ENCODE measurements around the gene PLEK2.
"Not testable (repeated sequence)": the region's sequence is repeated elsewhere in the genome, so short reads cannot be mapped to it uniquely, and the experiment has no call there.

Gene PLEK2

DNA sequence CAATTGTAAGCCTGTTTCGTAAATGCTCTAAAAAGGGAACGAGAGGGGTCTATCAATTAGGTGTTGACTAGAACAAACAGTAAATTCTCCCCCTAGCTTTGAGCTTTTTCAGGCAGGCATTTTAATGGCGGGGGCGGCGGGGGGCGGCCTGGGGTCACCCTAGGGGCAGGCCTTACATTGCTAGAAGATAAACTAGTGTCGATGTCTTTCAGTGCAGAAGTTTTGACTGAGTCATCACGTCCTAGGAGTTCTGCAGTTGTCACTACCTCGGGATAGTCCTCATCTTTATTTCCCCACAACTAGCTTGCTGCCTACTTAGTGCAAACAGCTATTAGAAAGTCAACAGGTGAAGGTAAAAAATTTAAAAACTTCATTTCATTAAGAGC is 54.0 kb downstream of the PLEK2 start:
- DNase-seq: no peak

DNA sequence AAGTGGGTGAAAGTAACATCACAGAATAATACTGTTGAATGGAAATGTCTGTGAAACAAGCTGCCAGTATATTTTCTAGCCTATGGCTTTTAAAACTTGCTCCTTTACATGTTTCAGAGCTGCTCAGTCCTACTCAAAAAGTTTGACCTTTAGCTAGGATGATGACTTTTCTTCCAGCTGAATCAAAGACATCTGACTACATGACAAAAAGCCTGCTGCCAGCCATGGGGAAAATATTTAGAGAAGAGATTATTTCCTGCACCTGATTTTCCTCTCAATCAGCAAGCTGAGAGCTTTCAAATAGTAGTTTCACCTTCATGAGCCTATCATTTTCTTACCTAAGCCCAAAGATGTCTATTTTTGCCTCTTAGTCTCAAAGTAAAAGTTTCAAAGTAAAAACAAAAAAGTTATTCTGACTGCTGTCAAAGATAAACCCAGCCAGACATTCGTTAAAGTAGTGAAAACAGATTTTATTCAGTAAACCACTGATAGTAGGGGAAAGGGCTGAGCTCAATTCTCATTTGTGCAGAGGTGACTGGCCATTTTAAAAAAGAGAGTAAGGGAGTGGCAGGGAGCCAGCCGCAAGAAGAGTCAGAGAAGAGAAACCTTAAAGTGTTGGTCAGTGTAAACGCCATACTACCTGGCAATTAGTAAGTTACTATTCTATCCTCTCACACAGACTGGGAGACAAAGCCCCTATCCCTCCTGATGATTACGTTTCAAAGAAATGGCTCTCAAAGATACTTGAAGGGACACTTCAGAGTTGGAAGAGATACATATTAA is 54.6 kb downstream of the PLEK2 start:
- no peak for DNase-seq

DNA sequence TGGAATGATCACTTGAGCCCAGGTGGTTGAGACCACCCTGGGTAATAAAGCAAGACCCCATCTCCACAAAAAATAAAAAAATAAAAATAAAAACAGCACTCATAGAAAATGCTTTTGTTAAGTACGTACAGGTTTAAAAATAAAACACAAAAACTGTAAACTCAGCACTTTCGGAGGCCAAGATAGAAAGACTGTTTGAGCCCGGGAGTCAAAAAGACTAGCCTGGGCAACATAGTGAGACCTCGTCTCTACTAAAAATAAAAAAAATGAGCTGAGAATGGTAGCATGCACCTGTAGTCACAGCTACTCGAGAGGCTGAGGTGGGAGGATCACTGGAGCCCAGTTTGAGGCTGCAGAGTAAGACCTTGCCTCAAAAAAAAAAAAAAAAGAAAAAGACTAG is 59.9 kb downstream of the PLEK2 start:
- DNase-seq: no peak

DNA sequence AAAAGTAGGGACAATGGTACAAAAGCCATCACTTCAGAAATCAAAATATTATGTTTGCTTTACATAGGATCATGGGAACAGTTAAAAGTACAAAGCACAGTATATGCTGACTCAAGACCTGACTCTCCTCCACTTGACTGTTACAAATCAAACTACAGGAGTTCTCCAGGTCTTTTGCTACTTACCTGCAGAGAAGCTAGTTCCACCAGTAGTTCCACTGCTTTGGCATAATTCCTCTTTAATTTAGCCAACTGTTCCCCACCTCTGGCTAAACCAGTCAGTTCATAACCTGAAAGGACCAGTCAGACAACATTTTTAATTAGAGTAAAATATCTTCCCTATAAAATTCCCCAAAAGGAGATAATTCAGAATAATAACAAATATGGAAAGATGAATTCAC is 66.4 kb downstream of the PLEK2 start:
- DNase-seq: no peak

DNA sequence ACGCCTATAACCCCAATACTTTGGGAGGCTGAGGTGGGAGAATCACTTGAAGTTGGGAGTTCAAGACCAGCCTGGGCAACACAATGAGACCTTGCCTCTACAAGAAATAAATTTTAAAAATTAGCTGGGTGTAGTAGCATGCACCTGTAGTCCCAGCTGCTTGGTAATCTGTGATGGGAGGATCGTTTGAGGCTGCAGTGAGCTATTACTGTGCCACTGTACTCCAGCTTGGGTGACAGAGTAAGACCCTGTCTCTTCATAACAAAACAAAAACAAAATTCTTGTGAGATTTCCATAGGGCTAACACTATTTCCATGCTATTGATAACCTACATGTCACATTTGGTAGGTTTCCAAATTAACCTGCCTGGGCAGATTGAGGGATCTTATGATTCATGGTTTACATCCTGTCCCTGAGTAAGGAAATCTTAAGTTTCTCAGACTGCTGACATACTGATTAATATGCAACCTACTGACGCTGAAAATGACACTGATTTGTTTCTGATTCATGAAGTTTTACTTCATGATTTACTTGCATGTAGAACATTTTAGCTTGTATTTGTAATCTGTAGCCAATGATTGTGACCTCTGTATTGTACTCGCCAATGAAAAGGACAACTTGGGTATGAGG is 68.2 kb downstream of the PLEK2 start:
- DNase-seq: no peak

DNA sequence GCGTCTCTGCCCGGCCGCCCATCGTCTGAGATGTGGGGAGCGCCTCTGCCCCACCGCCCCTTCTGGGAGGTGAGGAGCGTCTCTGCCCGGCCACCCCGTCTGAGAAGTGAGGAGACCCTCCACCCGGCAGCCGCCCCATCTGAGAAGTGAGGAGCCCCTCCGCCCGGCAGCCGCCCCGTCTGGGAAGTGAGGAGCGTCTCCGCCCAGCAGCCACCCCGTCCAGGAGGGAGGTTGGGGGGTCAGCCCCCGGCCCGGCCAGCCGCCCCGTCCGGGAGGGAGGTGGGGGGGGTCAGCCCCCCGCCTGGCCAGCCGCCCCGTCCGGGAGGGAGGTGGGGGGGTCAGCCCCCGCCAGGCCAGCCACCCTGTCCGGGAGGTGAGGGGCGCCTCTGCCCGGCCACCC is 70.7 kb downstream of the PLEK2 start:
- not testable (repeated sequence) for DNase-seq
